HUDEP-2 (cell line): ENCODE measurements around the gene BIN1.
A peak's percentile ranks its signal among the peaks of the same experiment; 100 is the strongest.

Source experiments
- DNase-seq, 76 experiments: peaks; one replicate each; lab custom pipeline; 2025; ENCODE audit not compliant: unreplicated experiment in 76 of 76; lab: John Stamatoyannopoulos, UW

BIN1 gene

DNA sequence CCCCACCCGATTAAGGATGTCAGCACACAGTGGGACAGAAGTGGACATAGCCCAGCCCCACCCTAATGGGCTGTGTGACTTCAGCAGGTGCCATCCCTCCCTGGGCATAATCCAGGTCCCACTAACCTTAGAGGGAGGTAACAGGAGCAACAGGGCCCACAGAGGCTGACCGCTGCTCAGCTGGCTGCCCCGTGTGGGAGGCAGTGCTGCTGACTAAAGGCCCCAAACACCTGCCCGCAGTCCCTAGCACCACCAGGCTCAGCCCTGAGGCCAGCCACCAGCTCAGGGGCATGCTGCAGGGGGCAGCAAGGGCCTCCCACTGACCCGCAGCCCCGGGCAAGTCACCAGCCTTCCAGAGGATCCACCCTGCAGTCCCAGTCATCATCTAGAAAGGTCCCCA is 14.6 kb downstream of the BIN1 start:
- DNase-seq = no peak

- DNase-seq = no peak
Observed at GRCh38 chr2:127091886-127092285, 15.1 kb downstream of the BIN1 start.

DNA sequence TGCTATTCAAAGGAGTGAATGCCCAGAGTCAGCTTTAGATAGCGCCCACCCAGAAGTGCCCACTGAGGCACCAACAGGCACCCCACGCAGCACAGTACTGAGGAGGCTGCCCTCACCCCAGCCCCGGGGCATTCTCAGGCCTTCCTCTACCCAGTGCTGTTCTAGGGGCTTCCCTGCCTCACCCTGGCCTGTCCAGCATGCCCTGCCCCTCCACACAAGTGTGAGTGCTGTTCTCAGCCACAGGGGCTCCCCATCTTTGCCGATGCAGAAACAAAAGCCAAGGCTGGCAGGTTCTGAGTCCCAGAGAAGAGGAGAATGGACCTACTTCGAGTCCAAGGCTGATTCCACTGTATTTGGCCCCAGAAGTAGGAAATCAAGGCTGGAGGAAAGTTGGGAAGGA is 15.8 kb downstream of the BIN1 start:
- no peak for DNase-seq

GRCh38 chr2:127090281-127091120 is 16.5 kb downstream of the BIN1 start:
- DNase-seq = no peak

DNA sequence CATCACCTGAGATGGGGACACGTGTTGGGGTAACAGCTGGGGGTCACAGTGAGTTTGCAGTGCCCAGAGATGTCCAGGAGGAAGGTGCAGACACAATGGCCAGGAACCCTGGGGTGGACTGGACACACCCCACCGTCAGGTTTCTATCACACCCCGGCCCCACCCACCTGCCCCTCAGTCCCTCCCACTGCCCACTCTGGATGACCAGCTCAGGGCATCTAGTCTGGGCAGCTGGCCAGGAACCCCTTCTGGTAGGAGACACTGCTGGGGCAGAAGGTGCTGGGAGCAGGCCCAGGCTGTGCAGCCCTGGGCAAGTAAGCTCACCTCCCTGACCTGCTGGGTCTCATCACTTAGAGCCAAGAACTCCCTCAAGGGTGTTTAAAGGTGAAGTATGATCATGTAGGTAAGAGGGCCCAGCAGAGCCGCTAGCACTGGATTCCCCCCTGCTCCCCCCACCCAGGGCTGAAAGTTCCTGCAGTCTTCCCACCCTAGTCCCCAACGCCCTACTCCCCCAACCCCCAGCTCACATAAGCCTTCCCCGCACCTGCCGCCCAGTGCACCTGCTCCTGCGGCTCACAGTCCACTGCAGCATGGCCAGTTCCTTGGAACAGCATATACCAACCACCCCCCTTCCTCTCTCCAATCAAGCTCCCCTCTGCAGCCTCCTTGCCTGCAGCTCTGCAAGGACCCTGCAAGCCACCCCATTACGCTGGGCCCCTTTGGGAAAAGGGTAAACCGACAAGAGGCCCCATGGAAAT is 17.3 kb downstream of the BIN1 start:
- DNase-seq = no peak

DNA sequence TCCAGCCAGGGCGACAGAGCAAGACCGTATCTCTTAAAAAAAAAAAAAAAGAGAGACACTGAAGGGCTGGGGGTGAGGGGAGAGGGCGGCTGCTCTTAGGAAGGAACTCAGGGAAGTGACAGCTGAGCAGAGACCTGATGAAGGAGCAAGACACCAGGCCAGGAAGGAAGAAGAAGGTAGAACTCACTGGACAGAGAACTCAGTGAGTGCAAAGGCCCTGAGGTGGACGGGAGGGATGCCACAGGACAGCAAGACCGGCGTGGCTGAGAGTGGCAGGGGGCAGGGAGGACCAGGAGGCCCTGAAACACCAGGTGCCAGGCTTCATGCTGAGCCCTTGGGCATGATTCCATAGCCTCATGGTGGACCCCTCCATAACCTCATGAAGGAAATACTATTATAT is 18.2 kb downstream of the BIN1 start:
- no peak for DNase-seq

DNA sequence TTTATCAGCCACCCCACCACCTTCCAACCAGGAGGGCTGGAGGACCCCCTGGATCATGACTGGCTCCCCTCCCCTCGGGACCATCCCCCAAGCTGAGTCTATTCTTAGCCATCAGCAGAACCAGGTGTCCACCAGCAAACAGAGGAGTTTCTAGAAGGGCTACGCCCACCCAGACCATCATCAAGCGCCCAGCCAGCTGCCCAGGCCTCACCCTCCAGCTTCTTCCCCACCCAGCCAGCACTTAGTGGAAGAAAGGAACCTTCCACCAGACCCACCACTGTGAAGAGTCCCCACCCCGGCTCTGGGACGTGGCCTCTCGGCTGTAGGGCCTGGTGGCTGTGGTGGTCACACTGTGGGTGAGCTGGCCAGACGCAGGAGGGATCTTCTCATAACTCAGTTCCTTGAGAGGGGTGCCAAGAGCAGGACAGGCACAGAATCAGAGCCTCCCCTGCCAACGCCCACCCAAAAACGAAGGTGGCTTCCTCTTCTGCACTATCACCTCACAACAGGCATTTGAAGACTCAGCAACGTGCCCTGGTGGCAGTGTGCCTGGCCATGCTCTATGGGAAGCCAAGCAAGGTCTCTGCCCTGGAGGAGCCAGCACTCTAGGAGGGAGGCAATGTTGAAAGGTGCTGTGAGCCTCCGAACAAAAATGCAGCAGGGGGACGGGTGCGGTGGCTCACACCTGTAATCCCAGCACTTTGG is 19.0 kb downstream of the BIN1 start:
- peak in 70 of 76 experiments; percentile 5 to 85 (median 56) for DNase-seq

DNA sequence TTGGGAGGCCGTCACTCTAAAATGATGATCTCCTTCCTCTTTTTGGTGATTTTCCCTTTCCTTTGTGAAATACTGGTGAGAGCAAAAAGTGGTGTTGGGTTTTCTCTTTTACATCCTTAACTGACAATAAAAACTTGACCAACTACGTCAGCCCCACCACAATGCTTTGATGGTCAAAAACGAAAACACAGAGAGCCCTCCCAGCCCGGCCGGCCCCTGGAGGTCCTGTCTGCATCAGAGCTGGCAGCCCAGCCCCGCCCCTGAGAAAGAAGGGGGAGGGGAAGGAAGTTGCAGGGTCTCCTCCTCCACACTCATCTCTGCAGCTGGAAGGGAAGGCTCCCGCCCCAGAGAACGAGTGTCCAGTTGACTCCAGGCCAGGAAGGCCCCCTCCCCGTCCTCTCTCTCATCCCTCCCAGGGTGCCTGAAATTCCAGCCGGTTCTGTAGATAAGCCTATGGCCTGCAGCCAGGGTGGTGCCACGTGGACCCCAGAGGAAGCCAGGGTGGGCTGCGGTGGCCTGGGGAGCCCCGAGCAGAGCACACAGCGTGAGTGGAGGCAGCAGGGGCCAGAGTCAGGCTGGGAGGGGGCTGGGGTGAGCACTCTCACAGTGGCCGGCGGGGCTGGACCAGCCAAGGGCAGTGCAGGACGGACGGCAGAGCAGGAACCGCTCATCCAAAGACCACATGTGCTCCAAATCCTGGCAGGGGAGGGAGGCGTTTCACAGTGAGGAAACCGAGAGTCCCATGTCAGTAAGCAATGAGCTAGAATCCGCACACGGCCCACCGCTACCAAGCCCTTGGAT is 19.8 kb downstream of the BIN1 start:
- DNase-seq = peak in 11 of 76 experiments; percentile 12 to 42 (median 27)

DNA sequence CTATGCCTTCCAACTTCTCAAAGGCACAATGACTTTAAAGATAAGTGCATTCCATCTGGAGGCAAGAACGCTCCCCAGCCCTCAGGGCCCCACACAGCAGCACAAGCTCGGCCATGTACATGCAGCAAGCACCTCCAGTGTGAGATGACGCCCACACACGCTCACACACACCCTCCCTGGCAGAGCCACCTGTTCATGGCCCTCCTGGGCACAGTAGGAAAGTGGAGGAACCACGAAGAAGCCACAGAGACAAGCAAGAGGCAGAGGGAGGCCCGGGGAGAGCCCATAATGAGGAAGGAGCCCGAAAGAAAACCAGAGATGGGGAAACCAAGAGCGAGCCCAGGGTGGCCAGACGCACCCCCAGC is 21.7 kb downstream of the BIN1 start:
- DNase-seq = peak in 11 of 76 experiments; percentile 1 to 29 (median 16)

DNA sequence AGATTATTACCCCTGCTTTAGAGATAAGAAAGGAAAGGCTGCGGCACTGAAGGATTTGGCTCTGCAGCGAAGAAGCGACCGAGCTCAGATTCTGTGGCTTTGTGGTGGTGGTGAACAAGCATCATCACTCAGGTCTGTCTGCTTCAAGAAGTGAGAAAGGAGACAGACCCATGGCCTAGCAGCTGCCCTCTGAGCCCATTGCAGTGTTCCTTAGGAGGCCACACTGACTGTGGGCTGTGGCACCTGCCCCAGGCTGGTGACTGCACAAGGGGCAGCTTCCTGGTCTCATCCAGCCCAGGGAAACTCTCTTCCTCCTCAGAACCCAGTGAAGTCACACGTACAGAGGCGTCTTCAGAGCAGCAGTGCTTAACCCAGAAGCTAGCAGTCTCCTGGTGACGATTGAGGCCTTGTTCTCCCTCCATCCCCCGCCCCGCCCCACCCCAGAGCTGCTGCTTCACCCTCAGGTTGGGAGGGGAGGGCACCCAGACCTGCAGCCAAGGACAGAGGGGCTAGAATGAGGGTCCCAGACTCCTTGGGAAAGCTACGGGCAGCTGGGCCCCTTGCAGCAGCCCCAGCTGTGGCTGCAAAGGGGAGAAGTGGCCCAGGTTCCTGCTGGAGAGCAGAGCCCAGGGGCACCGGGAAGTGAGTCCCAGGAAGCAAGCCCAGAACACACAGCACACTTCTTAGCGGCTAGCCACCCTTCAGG is 22.2 kb downstream of the BIN1 start:
- no peak for DNase-seq

DNA sequence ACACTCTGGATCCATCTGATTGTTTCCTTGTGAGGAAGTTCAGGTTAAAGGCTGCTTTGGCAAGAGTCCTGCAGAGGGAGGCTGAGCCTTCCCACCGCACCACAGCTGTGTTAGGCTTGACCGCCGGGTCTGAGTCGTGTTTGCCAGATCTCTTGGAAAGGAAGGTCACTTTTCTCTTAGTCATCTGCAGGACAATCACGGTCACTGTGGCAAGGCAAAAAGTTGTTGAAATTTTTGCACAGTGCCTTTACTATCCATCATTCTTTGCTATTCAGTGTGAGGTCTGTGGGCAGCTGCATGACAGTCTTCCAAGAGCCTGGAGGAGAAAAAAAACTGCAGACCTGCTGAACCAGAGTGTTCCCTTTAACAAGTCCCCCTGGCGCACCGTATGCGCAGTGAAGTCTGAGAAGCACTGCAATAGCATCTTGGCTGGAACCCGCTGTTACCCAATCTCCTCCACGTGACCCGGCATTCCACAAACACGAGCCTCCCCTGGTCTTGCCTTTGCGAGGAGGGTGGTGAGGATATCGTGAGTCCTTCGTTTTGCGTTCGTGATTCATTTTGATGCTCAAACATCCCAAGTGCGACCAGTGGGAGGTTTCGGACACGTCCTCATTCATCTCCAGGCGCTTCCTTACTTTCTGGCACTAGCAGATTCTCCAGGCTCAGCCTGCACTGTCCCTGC is 23.0 kb downstream of the BIN1 start:
- DNase-seq = no peak

DNA sequence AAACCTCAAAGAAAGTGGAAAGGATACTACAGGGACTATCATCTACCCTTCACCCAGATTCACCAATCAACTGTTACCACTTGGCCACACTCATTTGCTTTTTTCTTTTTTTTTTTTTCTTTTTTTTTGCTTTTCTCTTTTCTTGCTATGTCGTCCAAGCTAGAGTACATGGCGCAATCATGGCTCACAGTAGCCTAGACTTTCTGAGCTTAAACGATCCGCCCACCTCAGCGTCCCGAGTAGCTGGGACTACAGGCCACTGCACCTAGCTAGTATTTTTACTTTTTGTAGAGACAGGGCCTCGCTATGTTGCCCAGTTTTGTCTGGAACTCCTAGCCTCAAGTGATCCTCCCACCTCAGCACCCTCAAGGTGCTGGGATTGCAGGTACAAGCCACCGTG is 24.0 kb downstream of the BIN1 start:
- no peak for DNase-seq

- no peak for DNase-seq
Observed at GRCh38 chr2:127081826-127082633, 24.9 kb downstream of the BIN1 start.

DNA sequence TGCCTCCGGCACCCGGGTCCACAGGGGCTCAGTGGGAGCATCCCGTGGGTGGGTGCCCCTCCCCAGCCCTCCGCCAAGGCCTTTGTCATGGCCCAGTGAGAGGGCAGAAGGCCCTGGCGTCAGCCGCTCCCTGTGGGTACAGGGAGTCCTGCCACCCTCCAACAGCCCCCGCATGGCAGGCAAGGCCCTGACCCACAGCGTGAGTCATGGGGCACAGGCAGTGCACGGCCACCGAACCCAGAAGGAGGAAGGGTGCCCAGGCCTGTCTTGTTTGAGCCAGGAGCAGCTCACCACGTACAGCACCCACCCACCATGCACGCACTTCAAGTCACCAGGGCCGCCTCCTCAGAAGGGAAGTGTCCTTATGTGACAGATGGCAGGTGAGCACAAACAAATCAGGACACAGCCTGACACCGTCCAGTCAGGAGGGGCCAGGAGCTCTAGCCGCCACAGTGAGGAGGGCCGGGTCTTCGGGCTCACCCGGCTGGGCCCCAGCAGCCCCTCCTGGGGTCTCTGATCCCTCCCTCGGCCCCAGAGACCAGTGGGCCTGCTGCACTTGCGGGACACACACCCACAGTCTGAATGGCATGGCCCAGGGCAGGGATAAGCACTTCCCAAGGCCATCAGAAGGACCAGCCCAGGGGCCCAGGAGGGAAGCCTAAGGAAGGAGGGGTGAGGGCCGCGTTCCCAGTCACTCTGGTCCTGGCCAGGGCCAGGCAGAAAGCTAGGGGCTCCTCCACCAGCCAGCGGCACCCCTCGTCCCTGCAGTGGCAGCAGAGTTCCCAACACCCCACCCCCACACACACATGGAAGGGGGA is 25.8 kb downstream of the BIN1 start:
- DNase-seq = peak in 48 of 76 experiments; percentile 3 to 67 (median 43)

DNA sequence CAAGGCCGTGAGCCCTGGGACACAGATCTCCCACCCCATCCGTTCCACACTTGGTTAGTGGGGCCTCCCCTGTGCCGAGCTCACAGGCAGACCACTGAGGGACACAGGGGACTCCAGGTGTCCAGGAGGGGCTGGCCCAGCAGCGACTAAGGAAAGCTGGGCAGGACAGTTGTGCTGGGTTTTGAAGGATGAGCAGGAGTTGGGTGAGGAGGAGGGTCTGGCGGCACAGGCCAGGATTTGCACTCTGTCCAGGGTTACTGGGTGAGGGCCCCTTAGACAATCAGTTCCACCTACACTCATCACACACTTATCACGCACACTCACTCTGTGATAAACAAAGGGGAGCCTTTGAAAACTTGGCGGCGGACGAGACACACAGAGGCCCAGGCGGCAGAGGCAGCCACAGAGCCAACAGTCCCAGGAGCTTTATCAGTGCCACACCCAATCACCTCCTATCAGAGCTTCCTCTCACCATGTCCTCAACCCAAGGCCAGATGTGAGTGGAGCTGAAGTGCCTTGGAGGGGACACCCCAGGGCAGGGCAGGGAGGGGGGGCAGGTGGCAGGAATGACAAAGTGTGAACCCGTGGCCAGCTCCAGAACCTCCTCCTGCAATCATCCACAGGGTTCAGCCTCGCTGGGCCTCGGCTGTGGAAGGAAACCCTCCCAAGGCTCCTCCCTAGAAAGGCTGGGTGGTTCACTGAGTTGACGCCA is 26.6 kb downstream of the BIN1 start:
- DNase-seq = peak in 73 of 76 experiments; percentile 36 to 92 (median 77)

- DNase-seq = no peak
Observed at GRCh38 chr2:127079358-127079920, 27.5 kb downstream of the BIN1 start.
